Hepatocyte (in vitro differentiated cells): ENCODE data around the gene ANKRD40. TPM values are rescaled to one million over a fixed set of nuclear protein-coding genes. Genes with fewer than 3 reads are reported as not detected.

Experiments used
- DNase-seq: peaks from one replicate; pipeline ENCODE4 v3.0.0-alpha.2; 2016; ENCODE audit warnings: low spot score
- H2AFZ ChIP-seq: fragments of 200-600 bp; sonication (generic); 2 replicates; pipeline ENCODE4 v1.6.0; 2016; ENCODE audit warnings: antibody characterized with exemption, mild to moderate bottlenecking
- H3K27ac ChIP-seq: fragments of 200-600 bp; sonication (generic); 2 replicates; pipeline ENCODE4 v1.5.1; 2016; ENCODE audit warnings: mild to moderate bottlenecking
- H3K27me3 ChIP-seq: fragments of 200-600 bp; sonication (generic); 2 replicates; pipeline ENCODE4 v1.6.1; 2016
- H3K36me3 ChIP-seq: fragments of 200-600 bp; sonication (generic); replicated peaks from 2 replicates; pipeline ENCODE4 v1.5.1; 2016; ENCODE audit warnings: low read depth; ENCODE audit not compliant: insufficient read depth
- H3K4me1 ChIP-seq: fragments of 200-600 bp; sonication (generic); 2 replicates; pipeline ENCODE4 v1.5.1; 2016; ENCODE audit warnings: mild to moderate bottlenecking, moderate library complexity; ENCODE audit not compliant: insufficient read depth
- H3K4me2 ChIP-seq: fragments of 200-600 bp; sonication (generic); 2 replicates; pipeline ENCODE4 v1.6.0; 2016
- H3K4me3 ChIP-seq: fragments of 200-600 bp; sonication (generic); 2 replicates; pipeline ENCODE4 v1.5.1; 2016; ENCODE audit warnings: mild to moderate bottlenecking
- H3K79me2 ChIP-seq: fragments of 200-600 bp; sonication (generic); 2 replicates; pipeline ENCODE4 v1.6.0; 2017; ENCODE audit warnings: mild to moderate bottlenecking
- H3K9me2 ChIP-seq: fragments of 200-600 bp; sonication (generic); replicated peaks from 2 replicates; pipeline ENCODE4 v1.6.0; 2017; ENCODE audit warnings: mild to moderate bottlenecking; ENCODE audit not compliant: insufficient read depth
- H3K9me3 ChIP-seq: fragments of 200-600 bp; sonication (generic); 2 replicates; pipeline ENCODE4 v1.5.1; 2016; ENCODE audit warnings: low read depth, mild to moderate bottlenecking
- H4K20me1 ChIP-seq: fragments of 200-600 bp; sonication (generic); 2 replicates; pipeline ENCODE4 v1.6.0; 2016; ENCODE audit warnings: mild to moderate bottlenecking; ENCODE audit not compliant: insufficient read depth, poor library complexity, severe bottlenecking
- CTCF ChIP-seq: fragments of 200-600 bp; sonication (generic); IDR thresholded peaks from 2 replicates; pipeline ENCODE4 v1.5.1; 2016; ENCODE audit warnings: antibody characterized with exemption, mild to moderate bottlenecking; ENCODE audit not compliant: poor library complexity
- EZH2 ChIP-seq: fragments of 200-600 bp; sonication (generic); IDR thresholded peaks from 2 replicates; pipeline ENCODE4 v1.6.1; 2016; ENCODE audit warnings: antibody characterized with exemption, mild to moderate bottlenecking, borderline replicate concordance
- EZH2phosphoT487 ChIP-seq: fragments of 200-600 bp; sonication (generic); IDR thresholded peaks from one replicate; pipeline ENCODE4 v1.6.1; 2018; ENCODE audit warnings: antibody characterized with exemption, mild to moderate bottlenecking, low read depth, moderate library complexity; ENCODE audit not compliant: unreplicated experiment, severe bottlenecking
- WGBS: methylation state at CpG from one replicate; pipeline ENCODE4 v1.1.6; 2016; ENCODE audit warnings: low lambda C conversion rate; ENCODE audit errors: missing lambda C conversion rate; 5-methylcytosine and 5-hydroxymethylcytosine counted together
- polyA plus RNA-seq: library from polyadenylated mRNA; unstranded; fragments of >200 nt; fragmentation: Nextera tagmentation; extraction: Ambion mirVana; gene quantifications from 2 replicates; pipeline ENCODE4 v1.2.1, GENCODE V29; 2016
- total RNA-seq: library from RNA; depleted of rRNA; stranded (reverse); fragments of >200 nt; gene quantifications from 2 replicates; pipeline ENCODE4 v1.2.3, GENCODE V29; 2014

The ANKRD40 gene
- total and polyA plus RNA-seq, 2 experiments from 2014 or later, result 10.3 to 28.1 TPM

GRCh38 chr17:50677851-50678375 is 29.8 kb downstream of the ANKRD40 start:
- 95% methylated on average over 12 of the region's 12 CpGs for WGBS

GRCh38 chr17:50676065-50676975 is 31.4 kb downstream of the ANKRD40 start:
- WGBS, result 95% methylated on average over 21 of the region's 24 CpGs
- H3K36me3 ChIP-seq, result no peaks in the 10 kb centered on the region

More at GRCh38 chr17:50677851-50678375, 29.8 kb downstream of the ANKRD40 start:
- H3K27me3 ChIP-seq, result no peaks in the 10 kb centered on the region
- TF ChIP-seq EZH2, result no peak
- no peak for TF ChIP-seq EZH2phosphoT487
- no peak for TF ChIP-seq CTCF
- H3K4me1 ChIP-seq, result no peaks in the 10 kb centered on the region
- H3K4me2 ChIP-seq, result no peak overlapping the region
- H3K27ac ChIP-seq, result no peak overlapping the region
- H3K9me2 ChIP-seq, result no peaks in the 10 kb centered on the region
- H3K36me3 ChIP-seq, result no peaks in the 10 kb centered on the region
- no peak overlapping the region for H2AFZ ChIP-seq
- H3K9me3 ChIP-seq, result no peaks in the 10 kb centered on the region
- no peaks in the 10 kb centered on the region for H4K20me1 ChIP-seq
- H3K79me2 ChIP-seq, result no peaks in the 10 kb centered on the region
- no peak overlapping the region for H3K4me3 ChIP-seq
- DNase-seq, result no peak

GRCh38 chr17:50675627-50676026 is 32.1 kb downstream of the ANKRD40 start:
- Histone ChIP-seq H3K27ac (no peak overlapping the region), H3K9me2 (no peaks in the 10 kb centered on the region), H4K20me1 (no peaks in the 10 kb centered on the region), H3K79me2 (no peaks in the 10 kb centered on the region), H3K9me3 (no peaks in the 10 kb centered on the region), H3K36me3 (no peaks in the 10 kb centered on the region), H3K27me3 (no peaks in the 10 kb centered on the region), H2AFZ (no peak overlapping the region), H3K4me2 (no peak overlapping the region), H3K4me1 (peaks cover 6% of the 10 kb centered on the region), H3K4me3 (no peak overlapping the region)
- WGBS, result 94% methylated on average over 7 of the region's 7 CpGs
- DNase-seq, result no peak
- no peak for TF ChIP-seq EZH2
- no peak for TF ChIP-seq EZH2phosphoT487
- no peak for TF ChIP-seq CTCF

More at GRCh38 chr17:50676065-50676975, 31.4 kb downstream of the ANKRD40 start:
- Histone ChIP-seq H3K9me2 (no peaks in the 10 kb centered on the region), H3K27ac (no peak overlapping the region), H3K4me3 (no peak overlapping the region), H3K4me1 (peaks cover 2% of the 10 kb centered on the region), H3K4me2 (no peak overlapping the region), H2AFZ (no peak overlapping the region), H3K27me3 (no peaks in the 10 kb centered on the region), H4K20me1 (no peaks in the 10 kb centered on the region), H3K79me2 (no peaks in the 10 kb centered on the region), H3K9me3 (no peaks in the 10 kb centered on the region)
- no peak for TF ChIP-seq EZH2
- no peak for TF ChIP-seq CTCF
- no peak for TF ChIP-seq EZH2phosphoT487
- no peak for DNase-seq
